ENCODE data around the gene GSK3B.

GSK3B gene

DNA sequence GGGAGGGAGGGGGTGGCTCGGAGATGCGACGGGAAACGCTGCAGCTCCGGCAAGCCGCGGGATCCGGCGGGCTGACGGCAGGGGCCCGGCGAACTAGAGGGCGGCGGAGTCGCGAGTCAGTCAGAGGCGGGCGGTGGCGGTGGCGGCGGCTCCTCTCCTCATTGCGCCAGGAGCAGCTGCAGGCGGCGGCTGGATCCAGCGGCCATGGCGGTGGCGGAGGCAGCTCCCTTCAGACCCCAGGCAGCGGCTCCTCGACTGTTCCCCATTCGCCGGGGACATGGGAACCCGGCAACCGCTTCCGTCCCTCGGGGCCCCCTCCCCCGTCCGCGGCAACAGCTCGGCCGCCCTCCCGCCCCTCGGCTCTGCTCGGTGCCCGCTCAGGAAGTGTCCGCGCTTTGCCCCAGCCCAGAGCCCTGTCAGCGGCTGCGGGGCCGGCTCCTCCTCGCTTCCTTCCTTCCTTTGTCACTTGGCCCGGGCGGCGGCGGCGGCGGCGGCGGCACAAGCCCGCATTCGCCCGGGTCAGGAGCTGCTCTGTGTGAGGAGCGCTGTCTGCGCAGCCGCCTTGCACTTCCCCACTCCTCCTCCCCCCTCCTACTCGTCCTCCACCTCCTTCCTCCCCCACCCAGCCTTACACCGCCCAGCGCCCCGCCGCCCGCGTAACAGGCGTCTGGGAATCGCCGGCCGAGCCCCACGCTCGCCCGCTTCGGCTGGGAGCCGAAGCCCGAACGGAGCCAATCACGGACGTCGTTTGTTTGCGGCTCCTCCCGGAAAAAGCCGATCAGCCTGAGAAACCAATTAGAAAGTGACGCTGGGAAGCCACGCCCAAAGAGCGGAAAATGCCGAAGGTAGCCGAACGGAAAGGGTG lies at the start of gene GSK3B:
TSS of gene GSK3B (minus strand) at position 537 of the 865 bp plus-strand sequence. CDS start 1,013 bp downstream, outside the sequence.
- peak; percentile 93 for DNase-seq

DNA sequence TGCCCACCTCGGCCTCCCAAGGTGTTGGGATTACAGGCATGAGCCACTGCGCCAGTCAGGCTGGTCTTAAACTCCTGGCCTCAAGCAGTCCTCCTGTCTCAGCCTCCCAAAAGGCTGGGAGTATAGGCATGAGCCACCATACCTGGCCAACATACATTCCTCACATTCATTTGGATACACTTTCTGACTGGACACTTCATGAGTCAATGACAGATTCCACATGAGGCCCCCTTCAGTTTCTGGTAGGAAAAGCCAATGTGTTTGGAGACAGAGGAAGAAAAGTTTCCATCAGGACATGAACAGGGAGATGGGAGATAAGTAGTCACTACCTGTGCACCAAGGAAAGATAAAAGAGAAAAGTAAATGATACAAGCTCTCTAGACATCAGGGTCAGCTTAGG lies 49.4 kb upstream of the GSK3B start:
- no peak for DNase-seq

DNA sequence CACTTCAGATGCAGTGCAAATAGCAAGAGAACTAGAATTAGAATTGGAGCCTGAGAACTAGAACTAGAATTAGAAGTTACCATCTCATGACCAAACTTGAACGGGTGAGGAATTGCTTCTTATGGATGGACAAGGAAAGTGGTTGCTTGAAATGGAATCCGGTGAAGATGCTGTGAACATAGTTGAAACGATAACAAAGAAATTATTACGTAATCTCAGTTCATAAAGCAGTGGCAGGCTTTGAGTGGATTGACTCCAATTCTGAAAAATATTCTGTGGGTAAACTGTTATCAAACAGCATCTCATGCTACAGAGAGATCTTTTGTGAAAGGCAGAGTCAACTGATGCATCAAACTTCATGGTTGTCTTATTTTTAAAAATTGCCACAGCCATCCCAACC lies 48.0 kb upstream of the GSK3B start:
- no peak for DNase-seq

DNA sequence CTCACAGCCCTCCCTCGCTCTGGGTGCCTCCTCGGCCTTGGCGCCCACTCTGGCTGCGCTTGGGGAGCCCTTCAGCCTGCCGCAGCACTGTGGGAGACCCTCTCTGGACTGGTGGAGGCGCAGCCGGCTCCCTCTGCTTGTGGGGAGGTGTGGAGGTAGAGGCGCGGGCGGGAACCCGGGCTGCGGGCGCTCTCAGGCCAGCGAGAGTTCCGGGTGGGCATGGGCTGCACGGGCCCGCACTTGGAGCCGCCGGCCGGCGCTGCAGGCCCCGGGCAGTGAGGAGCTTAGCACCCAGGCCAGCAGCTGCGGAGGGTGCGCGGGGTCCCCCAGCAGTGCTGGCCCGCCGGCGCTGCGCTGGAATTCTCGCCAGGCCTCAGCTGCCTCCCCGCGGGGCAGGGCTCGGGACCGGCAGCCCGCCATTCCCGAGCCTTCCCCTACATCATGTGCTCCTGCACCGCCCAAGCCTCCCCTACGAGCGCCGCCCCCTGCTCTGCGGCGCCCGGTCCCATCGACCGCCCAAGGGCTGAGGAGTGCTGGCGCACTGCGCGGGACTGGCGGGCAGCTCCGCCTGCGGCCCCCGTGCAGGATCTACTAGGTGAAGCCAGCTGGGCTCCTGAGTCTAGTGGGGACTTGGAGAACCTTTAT lies 46.0 kb upstream of the GSK3B start:
- DNase-seq, result no peak

DNA sequence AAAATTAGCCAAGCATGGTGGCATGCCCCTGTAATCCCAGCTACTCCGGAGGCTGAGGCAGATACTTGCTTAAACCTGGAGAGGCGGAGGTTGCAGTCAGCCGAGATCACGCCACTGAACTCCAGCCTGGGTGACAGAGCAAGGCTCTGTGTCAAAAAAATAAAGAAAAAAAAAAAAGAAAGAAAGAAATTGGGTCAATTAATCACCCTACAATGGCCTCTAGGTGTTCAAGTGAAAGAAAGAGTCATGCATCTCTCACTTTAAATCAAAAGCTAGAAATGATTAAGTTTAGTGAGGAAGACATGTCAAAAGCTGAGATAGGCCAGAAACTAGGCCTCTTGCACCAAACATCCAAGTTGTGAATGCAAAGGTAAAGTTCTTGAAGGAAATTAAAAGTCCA lies 44.9 kb upstream of the GSK3B start:
- no peak for DNase-seq

DNA sequence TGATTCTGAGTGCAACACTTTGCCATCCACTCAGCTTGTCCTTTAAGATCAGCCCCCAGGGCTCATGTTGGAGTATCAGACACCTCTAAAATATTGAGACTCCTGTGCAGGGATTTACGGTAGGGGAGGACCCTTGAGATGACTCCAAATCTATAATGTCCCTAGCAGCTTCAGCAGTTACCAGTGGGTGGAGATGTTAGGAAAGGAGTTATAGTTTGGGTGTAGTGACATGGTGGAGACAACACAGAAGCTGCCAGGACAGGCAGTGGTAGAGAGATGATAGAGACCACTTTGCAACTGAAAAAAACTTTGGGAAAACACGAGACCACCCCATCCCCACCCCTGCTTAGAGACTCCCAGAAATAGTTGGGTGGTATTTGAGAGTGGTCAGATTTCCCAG lies 43.3 kb upstream of the GSK3B start:
- no peak for DNase-seq

DNA sequence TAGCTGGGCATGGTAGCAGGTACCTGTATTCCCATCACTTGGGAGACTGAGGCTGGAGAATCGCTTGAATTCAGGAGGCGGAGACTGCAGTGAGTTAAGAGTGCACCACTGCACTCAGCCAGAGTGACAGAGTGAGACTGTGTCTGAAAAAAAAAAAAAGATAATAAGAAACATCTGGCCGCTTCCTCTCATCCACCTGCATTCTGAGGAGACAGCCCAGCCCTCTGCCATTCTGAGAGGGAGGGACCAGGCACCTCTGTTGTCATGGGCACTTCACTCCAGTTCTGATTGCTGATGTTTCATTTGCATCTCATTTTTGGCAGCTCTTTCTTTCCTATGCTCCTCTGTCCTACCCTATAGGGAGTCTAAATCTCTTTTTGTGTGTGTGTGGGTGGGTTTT lies 36.4 kb upstream of the GSK3B start:
- no peak for DNase-seq

DNA sequence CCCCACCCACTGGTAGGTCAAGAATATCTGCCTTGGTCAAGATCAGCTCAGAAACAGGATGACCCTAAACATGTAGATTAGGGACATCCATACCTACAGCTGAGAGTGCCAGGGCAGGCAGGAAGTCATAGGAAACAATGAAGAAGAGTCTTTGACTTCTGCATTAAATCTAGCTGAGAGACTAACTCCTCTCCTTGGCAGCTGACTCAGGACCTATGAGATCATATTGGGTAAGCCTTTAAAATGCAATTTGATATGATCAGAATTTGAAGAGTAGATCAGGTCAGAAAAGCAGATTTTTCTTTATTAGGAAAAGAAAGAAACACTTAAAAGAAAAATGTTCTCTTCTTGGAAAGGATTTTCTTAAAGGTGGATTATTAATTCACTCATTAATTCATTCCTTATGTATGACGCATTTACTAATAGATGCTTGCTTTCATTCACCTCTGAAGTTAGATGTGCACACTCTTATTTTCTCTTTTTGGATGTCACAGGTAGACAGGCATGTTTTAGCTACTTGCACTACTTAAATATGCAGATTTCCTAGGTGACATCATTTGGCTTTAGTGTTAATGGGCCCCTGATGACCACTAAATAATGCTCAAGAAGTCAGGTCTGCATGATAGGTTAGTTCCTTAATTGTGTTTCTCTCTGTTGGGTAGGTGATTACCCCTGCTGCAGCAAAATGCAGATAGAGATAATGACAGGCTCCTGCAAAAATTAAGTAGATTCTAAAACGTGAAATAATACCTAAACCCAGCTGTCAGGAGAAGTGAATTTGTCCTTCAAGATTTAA lies 35.7 kb upstream of the GSK3B start:
- DNase-seq, result no peak

DNA sequence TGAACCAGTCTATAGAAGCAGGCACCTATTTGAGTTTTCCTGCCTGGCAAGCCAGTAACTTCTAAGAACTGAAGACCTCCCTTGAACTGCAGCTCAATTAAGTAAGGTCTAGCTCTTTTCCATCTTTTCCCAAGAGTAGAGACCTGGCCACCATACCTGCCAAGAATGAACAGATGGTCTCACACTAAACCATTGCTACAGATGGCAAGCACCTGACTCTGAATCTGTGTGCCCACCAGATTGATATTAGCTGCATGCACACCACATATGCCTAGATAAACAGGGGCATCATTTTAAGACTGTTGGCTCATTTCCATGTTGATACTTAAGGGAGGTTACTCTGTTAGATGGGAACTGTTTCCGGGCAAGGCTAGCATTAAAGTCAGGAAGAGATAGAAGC lies 34.8 kb upstream of the GSK3B start:
- DNase-seq, result peak; percentile 33

DNA sequence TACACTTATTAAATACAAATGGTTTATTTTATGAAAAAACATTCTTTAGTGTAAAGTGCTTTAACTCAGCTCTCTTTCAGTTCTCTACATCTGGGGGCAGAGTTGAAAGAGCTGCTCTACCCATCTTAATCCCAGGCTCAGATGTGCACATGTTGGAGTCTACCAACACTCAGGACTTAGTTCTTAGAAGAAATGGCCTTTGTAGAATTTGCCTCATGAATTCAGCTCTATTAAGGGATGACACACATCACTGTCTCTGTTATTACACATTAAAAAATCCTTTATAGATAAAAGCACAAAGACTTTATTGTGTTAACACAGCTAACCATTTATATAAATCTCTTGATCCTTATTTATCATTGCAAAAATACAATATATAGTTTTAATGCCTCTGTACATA lies 31.7 kb upstream of the GSK3B start:
- DNase-seq, result no peak

DNA sequence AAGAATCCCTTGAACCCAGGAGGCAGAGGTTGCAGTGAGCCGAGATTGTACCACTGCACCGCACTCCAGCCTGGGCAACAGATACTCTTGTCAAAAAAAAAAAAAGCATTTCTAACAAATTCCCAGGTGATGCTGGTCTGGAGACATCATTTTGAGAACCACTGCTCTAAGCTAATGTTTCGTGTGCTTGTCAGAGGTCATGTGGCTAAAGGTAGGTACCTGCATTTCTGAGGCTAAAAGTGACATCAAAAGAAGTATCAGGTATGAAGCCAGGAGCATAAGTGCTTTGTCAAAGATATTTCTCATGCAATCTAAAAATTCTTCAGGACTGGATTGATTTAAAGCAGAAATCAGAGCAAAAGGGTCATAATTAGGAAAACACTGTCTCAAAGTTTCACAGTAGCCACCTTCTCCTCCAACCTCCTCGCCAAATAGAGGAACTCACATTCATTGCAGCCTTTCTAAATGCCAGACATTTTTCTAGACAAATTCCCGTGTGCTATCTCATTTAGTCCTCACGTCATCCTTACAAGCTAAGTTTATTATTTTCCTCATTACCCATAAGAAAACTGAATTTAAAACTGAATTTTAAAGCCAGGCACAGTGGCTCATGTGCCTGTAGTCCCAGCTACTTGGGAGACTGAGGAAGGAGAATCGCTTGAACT lies 25.7 kb upstream of the GSK3B start:
- no peak for DNase-seq

DNA sequence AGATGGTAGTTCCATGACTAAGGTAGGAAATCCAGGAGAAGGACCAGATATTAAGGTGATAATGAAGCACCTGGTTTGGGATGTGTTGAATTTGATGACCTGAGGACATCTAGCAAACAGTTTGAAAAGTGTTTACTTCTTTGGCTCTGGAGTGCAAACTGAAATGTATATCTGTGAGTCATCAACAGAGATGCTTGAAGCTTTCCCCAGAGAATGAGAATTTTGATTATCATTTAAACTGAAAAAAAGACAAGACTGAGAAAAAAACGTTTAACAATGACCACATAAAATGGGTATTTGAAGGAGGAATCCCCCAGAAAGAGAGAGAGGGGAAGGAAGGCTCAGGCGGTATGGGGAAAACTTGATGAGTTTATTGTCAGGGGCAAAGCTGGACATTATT lies 20.7 kb upstream of the GSK3B start:
- DNase-seq, result no peak

DNA sequence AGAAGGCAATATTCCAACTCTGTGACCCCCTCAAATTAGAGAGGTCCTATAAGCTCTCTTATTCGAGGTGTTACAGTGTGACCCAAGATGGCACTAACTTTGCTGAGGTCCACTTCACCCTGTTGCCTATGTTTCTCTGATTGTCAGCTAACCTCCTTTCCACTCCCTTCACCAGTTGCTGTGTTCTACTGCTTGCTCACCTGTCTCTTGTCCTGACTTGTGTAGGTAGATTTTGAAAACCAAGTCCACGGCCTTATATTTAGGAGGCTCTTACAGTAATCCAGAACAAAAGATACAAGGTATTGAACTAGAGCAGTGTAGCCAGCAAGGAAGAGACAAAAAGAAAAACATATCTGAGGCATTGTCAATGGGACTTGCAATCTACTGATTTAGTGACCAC lies 20.1 kb upstream of the GSK3B start:
- DNase-seq, result no peak

DNA sequence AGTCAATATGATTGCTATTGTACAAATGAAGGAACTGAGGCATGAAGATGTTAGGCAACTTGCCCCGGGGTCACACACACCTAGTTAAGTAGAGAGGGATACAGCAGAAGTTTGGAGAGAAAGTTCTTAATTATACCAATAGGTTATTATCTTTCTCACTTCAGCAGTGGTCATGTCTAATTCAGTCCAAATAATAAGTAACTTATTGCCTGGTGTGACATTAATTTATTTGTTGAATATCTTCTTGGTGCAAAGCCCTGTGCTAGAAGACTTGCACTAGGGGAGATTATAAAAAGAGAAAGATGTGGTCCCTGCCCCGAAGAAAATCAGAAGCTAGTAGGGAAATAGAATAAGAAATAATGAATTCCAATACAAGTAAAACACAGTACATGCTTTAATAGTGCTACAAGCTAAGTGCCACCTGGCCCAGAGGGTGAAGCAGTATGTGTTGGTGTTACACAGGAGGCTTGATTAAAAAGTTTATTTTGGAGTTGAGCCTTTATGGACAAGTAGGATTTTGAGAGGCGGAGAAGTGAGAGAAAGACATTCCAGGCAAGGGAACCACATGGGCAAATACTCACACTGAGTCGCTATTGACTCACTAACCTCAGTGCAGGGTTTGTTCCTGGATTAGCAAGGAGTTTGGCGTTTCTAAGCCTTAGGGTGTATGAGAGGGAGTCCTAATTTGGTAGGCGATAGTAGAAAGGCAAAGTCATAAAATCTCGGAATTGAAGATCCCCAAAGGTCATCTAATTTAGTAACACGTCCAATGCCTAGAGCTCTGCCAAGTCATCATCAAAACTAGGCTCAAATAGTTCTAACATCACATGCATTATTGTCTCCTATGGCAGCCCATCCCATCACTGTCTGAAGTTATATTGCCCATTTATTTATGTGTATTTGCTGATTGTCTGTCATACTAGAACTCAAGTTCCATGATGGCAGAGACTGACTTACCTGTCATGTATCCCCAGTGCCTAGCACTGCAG lies 19.2 kb upstream of the GSK3B start:
- DNase-seq, result no peak

DNA sequence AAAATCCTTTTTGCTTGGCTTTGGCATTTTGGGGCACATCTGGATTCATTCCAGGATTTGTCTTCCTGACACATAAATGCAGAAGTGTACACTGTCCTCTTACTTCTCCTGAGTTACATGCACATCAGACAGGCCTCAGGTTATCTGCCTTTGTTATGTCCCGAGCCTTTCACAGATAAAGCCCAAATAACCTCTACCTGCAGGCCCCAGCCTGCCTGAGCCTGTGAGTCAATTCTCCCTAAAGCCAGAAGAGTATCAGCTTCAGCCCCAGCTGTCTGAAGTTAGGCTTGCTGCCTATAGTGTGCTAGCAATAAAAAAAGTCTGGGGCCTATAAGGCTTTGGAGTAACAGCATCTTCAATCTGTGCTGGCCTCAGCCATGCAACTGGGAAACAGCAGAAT lies 17.7 kb upstream of the GSK3B start:
- peak; percentile 12 for DNase-seq

DNA sequence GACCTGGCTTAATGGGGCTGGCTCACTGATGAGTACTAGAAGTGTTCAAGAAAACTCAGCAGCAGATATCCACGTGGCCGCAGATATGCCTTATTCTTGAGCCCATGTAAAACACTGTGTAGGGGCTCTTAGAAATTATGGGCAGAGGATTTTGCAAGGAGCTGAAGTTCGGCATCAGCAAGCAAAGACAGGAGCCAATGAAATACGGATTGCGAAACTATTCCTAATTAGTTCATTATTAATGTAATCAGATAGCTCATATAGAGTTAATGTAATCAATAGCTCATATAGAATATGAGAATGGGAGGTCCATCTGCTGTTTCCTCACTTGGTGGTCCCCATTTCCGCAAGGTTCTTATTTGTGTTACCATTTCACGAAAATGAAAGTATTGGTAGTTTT lies 9.0 kb upstream of the GSK3B start:
- no peak for DNase-seq

DNA sequence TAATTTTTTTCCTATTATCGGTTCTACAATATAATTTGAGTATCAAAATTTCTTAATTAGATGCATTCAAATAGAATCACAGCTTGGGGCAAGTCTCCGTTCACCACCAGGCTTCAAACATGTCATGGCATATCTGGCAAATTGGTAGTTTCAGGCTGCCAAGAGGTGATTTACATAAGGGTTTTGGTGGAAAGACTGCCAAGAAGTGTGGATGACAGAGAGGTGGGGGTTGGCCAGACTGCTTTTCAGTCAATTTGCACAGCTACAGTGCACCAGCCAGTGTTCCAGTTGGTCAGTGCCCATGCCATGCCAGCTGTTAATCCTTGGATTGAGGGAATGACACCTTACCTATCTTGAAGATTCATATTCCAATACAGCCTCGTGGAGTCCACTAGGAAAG lies 8.4 kb upstream of the GSK3B start:
- no peak for DNase-seq

DNA sequence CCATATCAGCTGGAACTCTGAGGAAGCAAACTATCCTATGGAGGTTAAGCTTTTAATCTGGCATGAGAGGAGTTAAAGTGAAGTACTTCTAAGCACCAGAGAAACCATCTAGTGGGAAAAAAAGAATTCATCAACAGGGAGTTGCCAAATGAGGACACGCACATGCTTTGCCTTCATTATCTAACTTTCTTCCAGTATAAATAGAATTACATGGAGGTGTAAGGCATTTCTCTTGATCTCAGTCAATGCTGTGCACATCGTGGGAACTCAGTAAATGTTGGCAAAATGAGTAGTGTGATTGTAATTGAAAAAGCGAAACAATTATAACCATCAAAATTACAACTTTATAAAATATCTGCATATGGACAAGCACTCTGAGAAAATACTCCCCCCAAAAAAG lies 8.0 kb upstream of the GSK3B start:
- no peak for DNase-seq

DNA sequence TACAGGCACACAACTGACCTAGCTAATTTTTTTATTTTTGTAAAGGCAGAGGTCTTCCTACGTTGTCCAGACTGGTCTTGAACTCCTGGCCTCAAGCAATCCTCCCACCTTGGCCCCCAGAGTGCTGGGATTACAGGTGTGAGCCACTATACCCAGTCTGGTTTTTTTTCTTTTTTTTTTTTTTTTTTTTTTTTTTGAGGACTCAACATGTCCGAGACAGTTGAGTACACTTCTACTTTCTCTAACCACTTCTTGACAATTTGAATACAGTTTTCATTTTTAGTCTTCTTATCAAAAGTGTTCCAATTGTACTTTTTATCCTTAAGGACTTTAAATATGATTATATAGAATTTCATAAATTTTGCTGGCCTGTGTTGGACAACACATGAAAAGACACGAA lies 7.4 kb upstream of the GSK3B start:
- DNase-seq, result no peak

DNA sequence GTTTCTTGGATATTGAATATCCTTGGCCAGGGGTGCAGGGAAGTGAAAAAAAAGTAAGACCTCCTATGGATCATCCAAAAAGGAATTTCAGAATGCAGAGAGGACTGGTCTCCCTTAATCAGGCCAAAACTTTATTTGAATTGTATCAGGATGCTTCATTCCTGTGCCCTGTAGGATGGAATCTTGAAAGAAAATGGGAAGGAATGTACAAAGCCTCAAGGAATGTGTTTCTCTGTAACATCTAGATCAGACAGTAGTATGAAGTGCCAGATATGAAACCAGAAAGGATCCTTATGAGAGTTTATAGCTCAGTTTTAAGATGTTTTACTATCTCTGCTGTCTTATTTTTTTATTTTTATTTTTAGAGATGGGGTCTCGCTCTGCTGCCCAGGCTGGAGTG lies 6.5 kb upstream of the GSK3B start:
- DNase-seq, result no peak

DNA sequence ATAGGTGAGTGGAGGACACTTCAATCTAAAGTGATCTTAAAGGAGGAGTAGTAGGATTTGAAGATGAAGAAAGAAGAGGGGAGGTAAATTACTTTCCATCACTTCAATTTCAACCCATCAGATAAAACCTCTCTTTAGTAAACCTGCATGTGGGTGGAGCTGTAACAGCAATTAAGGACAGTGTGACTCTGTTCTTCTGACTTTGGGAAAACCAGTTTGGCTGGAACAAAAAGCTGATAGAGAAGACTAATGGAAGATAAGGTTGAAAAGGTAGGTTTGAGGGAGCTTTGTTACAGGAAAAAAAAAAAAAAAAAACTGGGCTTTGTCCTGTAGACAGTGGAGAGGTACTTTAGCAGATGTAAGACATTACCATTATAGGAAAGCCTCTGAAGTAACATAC lies 4.5 kb upstream of the GSK3B start:
- DNase-seq, result no peak

DNA sequence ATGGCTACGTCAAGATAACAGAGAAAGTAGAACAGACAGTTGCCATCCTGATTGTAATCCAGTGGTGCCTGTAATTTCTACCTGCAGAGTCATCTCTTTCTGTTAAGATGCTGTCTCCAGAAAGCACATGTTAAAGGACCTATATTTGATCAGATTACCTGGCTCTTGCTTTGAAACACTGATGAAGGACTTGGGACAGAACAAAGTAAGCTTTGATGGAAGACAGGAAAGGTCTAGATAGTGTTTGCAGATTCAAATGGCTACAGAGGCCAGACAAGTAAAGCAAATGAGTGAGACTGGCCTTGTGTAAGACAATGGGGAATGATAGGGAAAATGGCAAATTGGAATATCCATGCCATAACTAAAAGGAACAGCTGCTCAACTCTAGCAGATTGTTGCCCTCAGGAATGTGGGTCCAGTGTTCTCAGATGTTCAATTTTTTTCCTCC lies 1.8 kb upstream of the GSK3B start:
- DNase-seq, result no peak
